IPS-18c (cell line): ENCODE data around the gene BIRC2.

Experiments
- H3K4me3 ChIP-seq: 2 replicates; pipeline ENCODE4 v1.7.0; 2013; ENCODE audit warnings: low read depth, mild to moderate bottlenecking, low read length, moderate library complexity; ENCODE audit not compliant: insufficient read depth
- H3K9me3 ChIP-seq: one replicate; pipeline ENCODE4 v1.6.1; 2013; ENCODE audit warnings: mild to moderate bottlenecking, low read length, moderate library complexity; ENCODE audit not compliant: control insufficient read depth, insufficient read depth

Gene BIRC2

DNA sequence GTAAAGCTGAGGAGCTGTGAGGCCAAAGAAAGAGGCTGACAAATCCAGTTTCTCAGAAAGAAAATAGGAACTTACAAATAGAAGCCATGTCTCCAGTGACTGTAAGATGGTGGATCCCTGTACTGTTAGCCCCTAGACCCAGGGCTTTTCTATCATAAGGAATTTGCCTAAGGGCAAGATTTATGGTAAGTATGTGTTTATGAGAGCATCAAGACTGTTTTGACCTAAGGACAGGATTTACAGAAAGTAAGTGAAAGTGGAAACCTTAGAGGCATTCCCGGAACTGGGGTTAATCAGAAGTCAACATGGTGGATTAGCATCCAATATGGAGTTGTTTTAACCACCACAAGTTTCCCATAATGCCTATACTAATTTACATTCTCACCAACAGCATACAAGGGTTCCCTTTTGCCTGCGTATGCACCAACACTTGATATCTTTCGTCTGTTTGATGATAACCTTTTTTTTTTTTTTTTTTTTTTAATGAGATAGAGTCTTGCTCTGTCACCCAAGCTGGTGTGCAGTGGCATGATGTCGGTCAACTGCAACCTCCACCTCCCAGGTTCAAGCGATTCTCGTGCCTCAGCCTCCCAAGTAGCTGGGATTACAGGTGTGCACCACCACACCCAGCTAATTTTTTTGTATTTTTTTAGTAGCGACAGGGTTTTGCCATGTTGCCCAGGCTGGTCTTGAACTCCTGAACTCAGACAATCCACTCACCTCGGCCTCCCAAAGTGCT, 40.2 kb downstream of the BIRC2 start:
- H3K4me3 ChIP-seq: no peak overlapping the region
- no peaks in the 10 kb centered on the region for H3K9me3 ChIP-seq

DNA sequence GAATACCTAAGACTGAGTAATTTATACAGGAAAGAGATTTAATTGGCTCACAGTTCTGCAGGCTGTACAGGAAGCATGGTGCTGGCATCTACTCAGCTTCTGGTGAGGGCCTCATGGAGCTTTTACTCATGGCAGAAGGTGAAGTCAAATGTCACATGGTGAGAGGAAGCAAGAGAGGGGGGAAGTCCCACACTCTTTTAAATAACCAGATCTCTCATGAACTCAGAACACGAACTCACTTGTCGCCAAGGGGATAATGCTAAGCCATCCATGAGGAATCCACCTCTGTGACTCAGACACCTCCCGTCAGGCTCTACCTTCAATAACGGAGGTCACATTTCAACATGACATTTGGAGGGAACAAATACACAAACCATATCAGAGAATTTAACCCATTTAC, 42.2 kb downstream of the BIRC2 start:
- Histone ChIP-seq H3K9me3 (no peaks in the 10 kb centered on the region), H3K4me3 (no peak overlapping the region)

DNA sequence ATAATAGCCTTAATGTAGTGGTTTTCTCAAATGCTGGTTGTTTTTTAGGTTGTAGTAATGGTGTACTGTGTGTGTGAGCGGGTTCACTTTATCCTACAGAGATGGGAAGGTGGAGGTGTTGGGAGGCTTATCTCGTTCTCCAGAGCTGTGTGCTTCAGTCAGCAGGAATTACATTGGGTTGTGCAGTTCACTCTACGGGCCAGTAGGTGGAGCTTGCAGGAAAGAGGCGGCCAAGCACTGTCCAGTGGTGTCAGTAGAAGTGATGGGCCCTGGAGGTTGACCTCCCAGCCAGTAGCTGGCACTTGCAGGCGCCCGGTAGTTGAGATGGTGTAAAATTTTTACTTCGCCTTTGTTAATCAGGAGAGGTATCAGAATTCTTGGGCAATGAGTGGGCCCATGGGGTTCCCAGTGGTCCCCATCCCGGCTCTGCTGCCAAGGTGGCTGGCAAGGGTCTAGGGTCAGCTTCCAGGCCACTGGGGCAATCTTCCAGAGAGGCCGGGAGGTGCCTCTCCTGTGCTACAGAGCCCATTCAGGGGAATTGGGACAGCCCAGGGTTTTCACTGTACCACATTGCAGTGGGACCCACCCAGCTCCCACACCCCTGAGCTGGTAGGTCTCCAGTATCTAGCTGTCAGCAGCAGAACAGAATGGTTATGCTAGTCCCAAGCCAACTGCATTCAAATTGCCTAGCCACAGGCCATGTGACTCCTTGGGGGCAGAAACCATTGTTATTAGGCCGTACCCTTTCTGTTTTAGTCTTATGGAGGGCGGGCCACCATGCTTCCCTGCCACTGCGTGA, 43.9 kb downstream of the BIRC2 start:
- Histone ChIP-seq H3K9me3 (no peaks in the 10 kb centered on the region), H3K4me3 (no peak overlapping the region)

DNA sequence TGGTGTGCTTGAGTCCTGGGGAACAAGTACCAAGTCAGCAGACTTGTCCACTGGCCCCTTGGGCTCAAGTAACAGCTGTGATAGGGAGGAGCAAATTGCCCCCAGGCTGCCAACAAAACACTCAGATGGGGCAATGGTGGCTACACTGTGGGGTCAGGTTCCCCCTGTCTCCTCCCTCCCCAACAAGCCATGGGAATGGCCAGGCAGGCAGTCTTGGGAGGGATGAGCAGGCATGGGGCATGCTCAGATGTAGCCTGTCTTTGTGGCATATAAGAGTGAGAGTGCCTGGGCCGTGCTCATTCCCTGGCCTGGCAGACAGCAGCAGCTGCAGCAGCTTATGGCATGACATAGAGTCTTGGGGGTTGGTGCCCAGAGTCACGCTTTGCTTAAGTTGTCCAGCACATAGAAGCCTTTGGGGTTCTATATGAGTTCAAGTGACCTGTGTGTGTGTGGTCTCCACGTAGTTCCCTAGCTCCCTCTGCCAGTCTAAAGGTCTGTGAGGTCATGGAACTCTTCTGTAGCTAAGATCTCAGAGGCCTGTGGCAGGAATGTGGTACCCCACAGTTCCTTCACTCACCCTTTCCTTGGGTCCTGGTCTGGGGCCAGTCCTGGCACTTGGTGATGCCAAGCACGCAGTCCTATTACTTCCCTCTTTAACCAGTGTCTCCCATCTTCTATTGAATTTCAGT, 44.7 kb downstream of the BIRC2 start:
- H3K4me3 ChIP-seq: no peak overlapping the region; the same call in 1 of the 2 replicates
- no peaks in the 10 kb centered on the region for H3K9me3 ChIP-seq

DNA sequence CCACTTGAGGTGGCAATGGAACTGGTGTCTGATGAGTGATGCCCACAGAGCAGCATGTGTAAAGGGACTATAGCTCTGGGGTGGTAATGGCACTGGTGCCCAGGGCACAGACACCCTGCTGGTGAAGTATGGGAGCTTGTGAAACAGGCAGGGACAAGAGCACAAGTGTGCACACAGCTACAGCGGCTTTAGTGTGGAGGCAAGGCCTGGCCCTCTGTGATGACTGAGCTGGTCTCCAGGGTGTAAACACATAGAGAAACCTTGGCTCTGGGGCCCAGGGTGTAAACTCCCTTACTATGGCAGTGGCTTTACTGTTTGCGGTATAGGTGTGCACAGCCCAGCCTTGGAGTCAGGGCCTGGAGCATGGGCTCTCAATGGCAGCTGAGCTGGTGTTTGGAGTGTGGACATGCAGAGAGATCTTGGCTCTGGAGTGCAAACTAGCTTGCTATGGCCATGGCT, 46.3 kb downstream of the BIRC2 start:
- Histone ChIP-seq H3K9me3 (no peaks in the 10 kb centered on the region), H3K4me3 (no peak overlapping the region)

DNA sequence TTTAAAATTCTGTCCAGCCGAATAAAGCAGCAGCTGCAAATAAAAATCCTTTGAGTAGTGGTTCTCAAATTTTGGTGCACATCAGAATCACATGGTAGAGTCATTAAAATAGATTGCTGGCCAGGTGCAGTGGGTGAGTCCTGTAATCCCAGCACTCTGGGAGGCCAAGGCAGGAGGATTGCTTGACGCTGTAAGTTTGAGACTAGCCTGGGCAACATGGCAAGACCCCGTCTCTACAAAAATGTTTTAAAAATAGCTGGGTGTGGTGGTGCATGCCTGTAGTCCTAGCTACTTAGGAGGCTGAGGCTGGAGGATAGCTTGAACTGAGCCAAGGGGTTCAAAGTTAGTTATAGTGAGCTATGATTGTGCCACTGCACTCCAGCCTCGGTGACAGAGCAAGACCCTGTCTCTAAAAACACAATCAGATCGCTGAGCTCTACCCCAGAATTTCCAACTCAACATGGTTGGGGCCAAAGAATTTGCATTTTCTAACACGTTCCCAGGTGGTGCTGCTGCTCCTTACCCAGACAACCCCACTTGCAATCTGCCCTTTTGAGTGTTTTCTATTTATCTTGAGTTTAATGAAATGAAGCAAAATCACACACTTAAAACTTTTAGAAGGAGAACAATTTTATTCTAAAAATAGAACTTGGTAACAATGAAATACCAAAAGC, 48.8 kb downstream of the BIRC2 start:
- Histone ChIP-seq H3K4me3 (no peak overlapping the region), H3K9me3 (no peaks in the 10 kb centered on the region)

DNA sequence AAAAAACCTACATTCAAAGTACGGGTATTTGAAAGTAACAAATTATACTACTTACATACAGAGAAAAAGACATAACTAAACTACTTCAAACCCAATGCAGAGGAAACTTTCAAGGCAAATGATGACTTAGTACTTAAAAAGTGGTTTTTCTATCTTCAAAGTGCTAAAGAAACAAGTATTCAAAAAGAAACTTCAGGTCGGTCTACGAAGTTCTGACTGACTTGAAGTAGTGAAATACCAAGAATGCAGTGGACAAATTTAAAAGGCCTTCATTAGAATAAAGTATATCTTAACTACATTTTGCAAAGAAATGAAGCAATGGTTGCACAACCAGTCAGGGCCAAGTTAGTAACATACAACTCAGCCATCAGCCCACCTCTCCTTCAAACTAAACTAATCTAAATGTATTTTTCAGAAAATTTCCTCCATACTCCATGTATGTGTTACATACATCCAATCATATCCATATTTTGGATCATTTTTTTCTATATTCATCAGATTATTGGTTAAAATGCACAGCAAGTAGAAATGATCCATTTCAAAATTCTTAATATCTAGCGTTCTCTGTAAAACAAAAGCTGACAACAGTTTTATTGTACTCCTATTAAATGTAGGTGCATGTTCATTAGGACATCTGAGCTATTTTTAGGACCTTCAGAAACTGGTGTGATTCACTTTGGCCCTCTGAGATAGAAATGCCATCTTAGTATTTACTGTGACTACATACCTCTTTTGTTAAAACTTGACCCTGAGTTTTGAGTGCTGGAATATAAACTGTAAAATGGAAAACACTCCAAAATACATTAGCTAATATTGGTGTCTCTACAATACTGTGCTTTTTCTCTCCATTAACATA, 49.9 kb downstream of the BIRC2 start:
- H3K9me3 ChIP-seq: no peaks in the 10 kb centered on the region
- no peak overlapping the region for H3K4me3 ChIP-seq

DNA sequence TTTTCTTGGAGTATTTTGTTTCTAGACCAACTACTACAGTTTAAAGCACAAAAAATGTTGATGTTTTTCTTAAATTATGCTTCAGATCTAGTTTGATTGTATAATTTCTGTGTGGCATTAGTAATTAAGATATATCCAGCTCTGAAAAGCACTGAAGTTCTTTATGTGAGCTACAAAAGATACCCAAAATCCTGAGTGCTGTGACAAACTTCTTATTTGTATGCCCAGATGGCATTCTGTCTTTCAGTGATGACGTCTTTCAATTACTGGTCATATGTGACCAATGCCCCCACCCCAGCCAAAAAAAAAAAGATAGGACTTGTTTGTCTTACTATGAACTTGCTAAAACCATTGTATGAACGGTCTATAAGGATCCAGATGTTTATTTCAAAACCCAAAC, 51.3 kb downstream of the BIRC2 start:
- H3K9me3 ChIP-seq: no peaks in the 10 kb centered on the region
- no peak overlapping the region for H3K4me3 ChIP-seq

DNA sequence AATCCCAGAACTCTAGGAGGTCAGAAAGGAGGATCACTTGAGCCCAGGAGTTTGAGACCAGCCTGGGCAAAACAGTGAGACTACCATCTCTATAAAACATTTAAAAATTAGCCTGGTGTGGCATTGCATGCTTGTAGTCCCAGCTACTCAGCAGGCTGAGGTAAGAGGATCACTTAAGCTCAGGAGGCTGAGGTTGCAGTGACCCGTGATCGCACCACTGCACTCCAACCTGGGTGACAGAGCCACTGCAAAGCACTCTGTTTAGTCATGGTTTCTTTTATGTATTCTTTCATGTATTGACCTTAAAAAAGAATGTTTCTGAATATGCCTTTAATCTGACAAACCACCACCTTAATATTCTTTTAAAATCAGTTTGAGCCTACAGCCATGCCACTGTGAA, 52.2 kb downstream of the BIRC2 start:
- H3K4me3 ChIP-seq: no peak overlapping the region

DNA sequence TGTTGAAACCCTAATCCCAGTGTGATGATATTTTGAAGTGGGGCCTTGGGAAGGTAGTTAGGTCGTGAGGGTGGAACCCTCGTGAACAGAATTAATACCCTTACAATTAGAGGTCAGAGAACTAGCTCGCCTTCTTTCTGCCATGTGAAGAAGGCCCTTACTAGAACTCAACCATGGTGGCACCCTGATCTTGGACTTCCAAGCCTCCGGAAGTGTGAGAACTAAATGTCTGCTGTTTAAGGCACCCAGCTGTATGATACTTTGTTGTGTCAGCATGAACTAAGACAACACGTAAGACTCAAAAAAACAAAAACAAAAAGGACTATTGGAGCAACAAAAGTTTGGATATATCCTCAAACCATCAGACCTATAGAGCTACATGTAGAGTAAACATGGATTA, 53.6 kb downstream of the BIRC2 start:
- Histone ChIP-seq H3K9me3 (no peaks in the 10 kb centered on the region), H3K4me3 (no peak overlapping the region)

More for the DNA sequence above, 52.2 kb downstream of the BIRC2 start:
- no peaks in the 10 kb centered on the region for H3K9me3 ChIP-seq

DNA sequence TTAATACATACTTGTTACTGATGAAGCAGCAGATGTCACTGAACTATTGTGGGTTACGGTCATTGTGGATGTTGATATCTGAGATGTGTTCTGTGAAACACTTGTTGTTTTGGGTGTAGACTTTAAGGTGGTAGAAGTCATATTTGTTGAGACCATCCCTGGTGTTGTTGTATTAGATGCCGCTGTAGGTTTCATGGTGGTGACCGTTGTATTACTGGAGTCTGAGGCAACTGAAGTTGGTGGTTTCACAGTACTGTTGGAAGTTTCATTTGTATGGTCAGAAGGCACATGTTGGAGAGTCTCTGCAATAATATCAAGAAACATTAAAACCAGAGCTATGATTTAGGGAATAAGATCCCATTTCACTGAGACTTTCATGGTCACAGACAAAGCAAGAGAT, 54.9 kb downstream of the BIRC2 start:
- H3K9me3 ChIP-seq: no peaks in the 10 kb centered on the region
- H3K4me3 ChIP-seq: no peak overlapping the region

DNA sequence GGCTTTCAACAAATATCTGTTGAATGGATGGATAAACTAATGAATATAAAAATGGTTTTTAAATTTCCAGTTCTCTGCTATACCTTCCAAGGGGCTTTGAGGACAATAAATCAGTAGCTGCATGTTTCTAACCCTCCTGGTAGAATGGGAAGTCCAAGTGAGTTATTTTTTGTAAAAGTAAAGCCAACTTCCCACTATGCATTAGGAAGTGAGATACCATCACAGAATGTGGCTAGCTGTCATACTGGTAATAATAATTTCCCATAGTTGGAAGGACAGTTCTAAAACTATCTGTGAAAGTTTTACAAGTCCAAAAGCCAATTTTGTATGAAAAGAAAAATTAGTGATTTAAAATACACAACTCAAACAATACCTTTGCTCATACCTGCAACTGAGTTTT, 55.5 kb downstream of the BIRC2 start:
- no peaks in the 10 kb centered on the region for H3K9me3 ChIP-seq

DNA sequence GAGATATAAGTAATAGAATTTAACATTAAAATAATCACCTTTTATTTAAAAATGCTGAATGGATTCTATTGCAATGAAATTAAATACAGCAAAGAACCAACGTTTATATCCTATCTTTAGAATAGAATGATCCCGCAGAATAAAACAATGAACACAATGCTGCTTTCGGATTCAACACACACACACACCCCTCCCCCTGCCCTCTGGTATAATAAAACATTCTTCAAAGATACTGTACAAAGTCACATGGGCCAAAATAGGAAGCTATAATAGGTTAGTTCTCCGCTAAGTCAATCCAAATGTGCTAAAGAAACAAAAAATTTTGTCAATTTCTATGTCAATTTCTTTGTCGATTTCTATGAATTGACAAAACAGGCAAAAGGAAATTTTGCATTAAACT, 58.5 kb downstream of the BIRC2 start:
- H3K9me3 ChIP-seq: no peaks in the 10 kb centered on the region
- no peak overlapping the region for H3K4me3 ChIP-seq

More for the DNA sequence above, 55.5 kb downstream of the BIRC2 start:
- H3K4me3 ChIP-seq: no peak overlapping the region

DNA sequence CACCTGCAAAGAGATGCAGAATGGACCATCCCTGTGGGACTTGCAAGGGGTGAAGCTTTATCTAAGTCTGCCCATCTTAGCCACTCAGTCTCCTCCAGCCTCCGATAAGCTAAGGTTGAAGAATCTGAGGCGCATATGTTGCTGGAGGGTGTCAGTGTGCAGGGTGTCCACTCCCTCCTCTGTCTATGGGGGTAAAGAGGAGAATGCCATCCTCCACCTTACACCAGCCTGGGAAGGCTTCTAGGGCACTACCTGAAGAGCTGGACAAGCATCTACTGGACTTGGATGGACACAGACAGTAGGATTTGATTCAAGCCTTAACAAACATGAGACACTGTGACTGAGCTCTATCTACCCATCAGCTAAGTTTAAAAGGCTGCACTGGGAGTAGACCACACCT, 59.1 kb downstream of the BIRC2 start:
- Histone ChIP-seq H3K4me3 (no peak overlapping the region), H3K9me3 (no peaks in the 10 kb centered on the region)

DNA sequence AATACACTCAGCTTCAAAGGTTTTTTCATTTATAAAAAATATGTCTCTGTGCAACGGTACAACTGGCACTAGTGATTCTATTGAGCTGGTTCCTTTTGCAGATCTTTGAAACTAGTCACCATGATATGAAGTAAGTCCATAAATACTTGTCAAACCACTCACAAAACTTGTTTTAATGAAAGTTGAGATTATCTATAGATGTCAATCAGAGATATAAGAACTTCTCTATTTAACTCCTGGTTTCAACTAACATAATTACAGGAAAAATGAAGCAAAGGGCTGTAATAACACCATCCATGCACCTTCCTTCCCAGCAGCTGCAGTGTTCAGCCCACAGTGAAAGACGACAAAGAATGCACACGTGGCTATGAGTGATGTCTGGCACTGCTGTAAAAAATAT, 60.9 kb downstream of the BIRC2 start:
- Histone ChIP-seq H3K4me3 (no peak overlapping the region), H3K9me3 (no peaks in the 10 kb centered on the region)

DNA sequence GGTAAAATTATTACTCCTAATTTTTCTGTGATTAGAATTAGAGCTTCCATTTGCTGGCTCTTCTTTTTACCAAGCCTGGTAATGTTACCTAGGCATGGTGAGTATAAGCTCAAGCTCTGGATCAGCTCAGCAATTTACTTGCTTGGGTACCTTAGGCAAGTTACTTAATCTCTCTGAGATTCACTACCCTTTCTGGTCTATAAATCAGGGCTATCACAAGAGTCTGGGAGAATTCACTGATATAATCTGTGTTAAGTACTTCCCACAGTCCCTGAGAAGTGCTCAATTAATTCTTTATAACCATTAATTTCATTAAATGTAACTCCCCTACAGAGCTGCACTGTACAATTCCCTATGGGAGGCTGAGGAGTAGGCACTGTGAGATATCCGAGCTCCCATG, 61.3 kb downstream of the BIRC2 start:
- Histone ChIP-seq H3K4me3 (no peak overlapping the region), H3K9me3 (no peaks in the 10 kb centered on the region)

DNA sequence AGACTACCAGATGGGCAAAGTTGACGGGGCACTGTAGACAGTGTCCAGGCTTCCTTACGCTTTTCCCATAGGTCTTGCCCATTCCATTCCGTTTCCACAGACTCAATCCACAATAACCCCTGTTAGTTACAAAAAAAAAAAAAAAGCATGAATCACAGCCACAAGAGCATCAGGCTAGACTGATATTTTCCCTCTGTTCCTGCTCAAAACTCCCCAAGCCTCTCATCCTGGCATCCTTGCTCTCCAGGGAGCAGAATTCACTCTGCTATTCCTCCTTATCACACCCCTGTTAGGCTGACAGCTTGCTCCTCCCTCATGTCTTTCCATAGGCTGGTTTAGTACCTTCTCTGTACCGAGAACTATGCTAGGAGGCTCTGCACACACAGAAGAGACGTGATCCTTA, 63.4 kb downstream of the BIRC2 start:
- H3K4me3 ChIP-seq: no peak overlapping the region

More for the DNA sequence above, 63.4 kb downstream of the BIRC2 start:
- H3K9me3 ChIP-seq: no peaks in the 10 kb centered on the region
